Tibial nerve (tissue), 3 donors: Measurements from ENCODE around the gene ASB14.

Source experiments
- POLR2A ChIP-seq, 2 donors: fragments of 450-650 bp; IDR thresholded peaks; one replicate each; pipeline ENCODE4 v1.6.1; 2017; ENCODE audit warnings: antibody characterized with exemption in 2 of 2, mild to moderate bottlenecking in 2 of 2, moderate library complexity in 2 of 2
- TF ChIP-seq, protein P1 (sequence below), 5 experiments: fragments of 200-600 bp in 3 of 5; fragments of 450-650 bp in 2 of 5; sonication (generic) in 3 of 5; IDR thresholded peaks; one replicate each; pipeline ENCODE4 v1.5.1; 2016 to 2019; ENCODE audit warnings: antibody characterized with exemption in 5 of 5, mild to moderate bottlenecking in 3 of 5, moderate library complexity in 2 of 5

DNA sequence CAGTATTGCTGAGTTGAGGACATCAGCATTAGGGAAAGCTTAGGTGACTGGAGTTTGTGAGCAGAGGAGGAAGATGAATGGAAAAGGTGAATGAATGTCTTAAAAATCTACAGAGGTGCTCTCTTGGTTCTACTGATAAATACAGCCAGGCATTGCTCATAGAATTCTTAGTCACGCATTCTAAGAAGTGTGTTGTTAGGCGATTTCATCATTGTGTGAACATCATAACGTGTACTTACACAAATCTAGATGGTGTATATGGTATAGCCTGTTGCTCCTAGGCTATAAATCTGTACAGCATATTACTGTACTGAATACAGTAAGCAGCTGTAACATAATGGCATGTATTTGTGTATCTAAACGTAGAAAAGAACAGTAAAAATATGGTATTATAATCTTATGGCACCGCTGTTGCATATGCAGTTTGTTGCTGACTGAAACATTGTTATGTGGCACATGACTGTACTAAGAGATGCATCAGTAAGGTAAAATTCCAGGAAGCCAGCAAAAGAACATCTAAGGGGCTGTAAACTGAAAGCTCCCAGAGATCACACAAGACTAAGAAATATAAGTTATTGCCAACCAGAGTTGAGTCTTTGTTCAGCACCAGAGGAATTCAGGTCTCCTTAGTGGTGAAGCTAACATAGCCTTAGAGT, 42.9 kb upstream of the ASB14 start:
- TF ChIP-seq, protein P1, sequence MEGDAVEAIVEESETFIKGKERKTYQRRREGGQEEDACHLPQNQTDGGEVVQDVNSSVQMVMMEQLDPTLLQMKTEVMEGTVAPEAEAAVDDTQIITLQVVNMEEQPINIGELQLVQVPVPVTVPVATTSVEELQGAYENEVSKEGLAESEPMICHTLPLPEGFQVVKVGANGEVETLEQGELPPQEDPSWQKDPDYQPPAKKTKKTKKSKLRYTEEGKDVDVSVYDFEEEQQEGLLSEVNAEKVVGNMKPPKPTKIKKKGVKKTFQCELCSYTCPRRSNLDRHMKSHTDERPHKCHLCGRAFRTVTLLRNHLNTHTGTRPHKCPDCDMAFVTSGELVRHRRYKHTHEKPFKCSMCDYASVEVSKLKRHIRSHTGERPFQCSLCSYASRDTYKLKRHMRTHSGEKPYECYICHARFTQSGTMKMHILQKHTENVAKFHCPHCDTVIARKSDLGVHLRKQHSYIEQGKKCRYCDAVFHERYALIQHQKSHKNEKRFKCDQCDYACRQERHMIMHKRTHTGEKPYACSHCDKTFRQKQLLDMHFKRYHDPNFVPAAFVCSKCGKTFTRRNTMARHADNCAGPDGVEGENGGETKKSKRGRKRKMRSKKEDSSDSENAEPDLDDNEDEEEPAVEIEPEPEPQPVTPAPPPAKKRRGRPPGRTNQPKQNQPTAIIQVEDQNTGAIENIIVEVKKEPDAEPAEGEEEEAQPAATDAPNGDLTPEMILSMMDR (IDR thresholded peaks at IDR 0.05): no peak
- TF ChIP-seq POLR2A (IDR thresholded peaks at IDR 0.05): no peak
